Measurements from ENCODE around the gene NBPF12. TPM values are rescaled to one million over a fixed set of nuclear protein-coding genes. Genes with fewer than 3 reads are reported as not detected.
"Not testable (repeated sequence)": the region's sequence is repeated elsewhere in the genome, so short reads cannot be mapped to it uniquely, and the experiment has no call there.

The NBPF12 gene
- total and polyA plus RNA-seq, 2 donors = 5.6 to 11.8 TPM

- not testable (repeated sequence) for H3K4me1 ChIP-seq (ENCODE audit: control insufficient read depth in 2 of 2, insufficient read depth in 2 of 2, low read length in 2 of 2); H3K4me3 ChIP-seq (ENCODE audit: low read length in 2 of 2); DNase-seq (ENCODE audit: low read depth in 6 of 9, low spot score in 9 of 9); H3K27me3 ChIP-seq (ENCODE audit: control insufficient read depth in 2 of 2, insufficient read depth in 1 of 2, low read length in 1 of 2); H3K36me3 ChIP-seq (ENCODE audit: control insufficient read depth in 2 of 2, insufficient read depth in 2 of 2, low read length in 1 of 2); H3K9me3 ChIP-seq (ENCODE audit: control insufficient read depth in 2 of 2, insufficient read depth in 1 of 2, low read length in 1 of 2); H3K27ac ChIP-seq (ENCODE audit: low read depth in 1 of 2, low read length in 1 of 2)
- WGBS = 57% methylated on average over 6 of the region's 8 CpGs
Measured at GRCh38 chr1:146966351-146966750, 28.2 kb downstream of the NBPF12 start.

- not testable (repeated sequence) for H3K27ac ChIP-seq (ENCODE audit: low read depth in 1 of 2, low read length in 1 of 2); H3K36me3 ChIP-seq (ENCODE audit: control insufficient read depth in 2 of 2, insufficient read depth in 2 of 2, low read length in 1 of 2); H3K4me3 ChIP-seq (ENCODE audit: low read length in 2 of 2); H3K27me3 ChIP-seq (ENCODE audit: control insufficient read depth in 2 of 2, insufficient read depth in 1 of 2, low read length in 1 of 2); DNase-seq (ENCODE audit: low read depth in 6 of 9, low spot score in 9 of 9); H3K9me3 ChIP-seq (ENCODE audit: control insufficient read depth in 2 of 2, insufficient read depth in 1 of 2, low read length in 1 of 2); H3K4me1 ChIP-seq (ENCODE audit: control insufficient read depth in 2 of 2, insufficient read depth in 2 of 2, low read length in 2 of 2)
- WGBS = 94% methylated on average over 2 of the region's 2 CpGs
Measured at GRCh38 chr1:146970656-146971055, 32.5 kb downstream of the NBPF12 start.

GRCh38 chr1:146972681-146973080 is 34.6 kb downstream of the NBPF12 start:
- WGBS = 64% methylated on average over 3 of the region's 5 CpGs
- DNase-seq (ENCODE audit: low read depth in 6 of 9, low spot score in 9 of 9); H3K9me3 ChIP-seq (ENCODE audit: control insufficient read depth in 2 of 2, insufficient read depth in 1 of 2, low read length in 1 of 2); H3K27me3 ChIP-seq (ENCODE audit: control insufficient read depth in 2 of 2, insufficient read depth in 1 of 2, low read length in 1 of 2); H3K4me1 ChIP-seq (ENCODE audit: control insufficient read depth in 2 of 2, insufficient read depth in 2 of 2, low read length in 2 of 2); H3K4me3 ChIP-seq (ENCODE audit: low read length in 2 of 2); H3K36me3 ChIP-seq (ENCODE audit: control insufficient read depth in 2 of 2, insufficient read depth in 2 of 2, low read length in 1 of 2); H3K27ac ChIP-seq (ENCODE audit: low read depth in 1 of 2, low read length in 1 of 2): not testable (repeated sequence)

- H3K36me3 ChIP-seq (ENCODE audit: control insufficient read depth in 2 of 2, insufficient read depth in 2 of 2, low read length in 1 of 2); H3K4me3 ChIP-seq (ENCODE audit: low read length in 2 of 2); H3K27ac ChIP-seq (ENCODE audit: low read depth in 1 of 2, low read length in 1 of 2); H3K27me3 ChIP-seq (ENCODE audit: control insufficient read depth in 2 of 2, insufficient read depth in 1 of 2, low read length in 1 of 2); H3K9me3 ChIP-seq (ENCODE audit: control insufficient read depth in 2 of 2, insufficient read depth in 1 of 2, low read length in 1 of 2); DNase-seq (ENCODE audit: low read depth in 6 of 9, low spot score in 9 of 9); H3K4me1 ChIP-seq (ENCODE audit: control insufficient read depth in 2 of 2, insufficient read depth in 2 of 2, low read length in 2 of 2): not testable (repeated sequence)
- WGBS = 97% methylated on average over 4 of the region's 4 CpGs
Measured at GRCh38 chr1:146985855-146986254, 47.7 kb downstream of the NBPF12 start.

GRCh38 chr1:146986450-146986849 is 48.3 kb downstream of the NBPF12 start:
- not testable (repeated sequence) for H3K4me1 ChIP-seq (ENCODE audit: control insufficient read depth in 2 of 2, insufficient read depth in 2 of 2, low read length in 2 of 2); H3K9me3 ChIP-seq (ENCODE audit: control insufficient read depth in 2 of 2, insufficient read depth in 1 of 2, low read length in 1 of 2); H3K4me3 ChIP-seq (ENCODE audit: low read length in 2 of 2); H3K36me3 ChIP-seq (ENCODE audit: control insufficient read depth in 2 of 2, insufficient read depth in 2 of 2, low read length in 1 of 2); DNase-seq (ENCODE audit: low read depth in 6 of 9, low spot score in 9 of 9); H3K27me3 ChIP-seq (ENCODE audit: control insufficient read depth in 2 of 2, insufficient read depth in 1 of 2, low read length in 1 of 2); H3K27ac ChIP-seq (ENCODE audit: low read depth in 1 of 2, low read length in 1 of 2)
- 92% methylated on average over 2 of the region's 4 CpGs for WGBS

- not testable (repeated sequence) for DNase-seq (ENCODE audit: low read depth in 6 of 9, low spot score in 9 of 9); H3K9me3 ChIP-seq (ENCODE audit: control insufficient read depth in 2 of 2, insufficient read depth in 1 of 2, low read length in 1 of 2); H3K27me3 ChIP-seq (ENCODE audit: control insufficient read depth in 2 of 2, insufficient read depth in 1 of 2, low read length in 1 of 2); H3K36me3 ChIP-seq (ENCODE audit: control insufficient read depth in 2 of 2, insufficient read depth in 2 of 2, low read length in 1 of 2); H3K4me1 ChIP-seq (ENCODE audit: control insufficient read depth in 2 of 2, insufficient read depth in 2 of 2, low read length in 2 of 2); H3K27ac ChIP-seq (ENCODE audit: low read depth in 1 of 2, low read length in 1 of 2); H3K4me3 ChIP-seq (ENCODE audit: low read length in 2 of 2)
- over 99% methylated on average over 2 of the region's 2 CpGs for WGBS
Measured at GRCh38 chr1:146987502-146987901, 49.4 kb downstream of the NBPF12 start.

- H3K27ac ChIP-seq (ENCODE audit: low read depth in 1 of 2, low read length in 1 of 2); H3K4me3 ChIP-seq (ENCODE audit: low read length in 2 of 2); H3K9me3 ChIP-seq (ENCODE audit: control insufficient read depth in 2 of 2, insufficient read depth in 1 of 2, low read length in 1 of 2); H3K27me3 ChIP-seq (ENCODE audit: control insufficient read depth in 2 of 2, insufficient read depth in 1 of 2, low read length in 1 of 2); H3K36me3 ChIP-seq (ENCODE audit: control insufficient read depth in 2 of 2, insufficient read depth in 2 of 2, low read length in 1 of 2); H3K4me1 ChIP-seq (ENCODE audit: control insufficient read depth in 2 of 2, insufficient read depth in 2 of 2, low read length in 2 of 2): not testable (repeated sequence)
- DNase-seq (ENCODE audit: low read depth in 6 of 9, low spot score in 9 of 9) = peak in 1 of 9 donors; percentile 2
- WGBS = 98% methylated on average over 3 of the region's 3 CpGs
Measured at GRCh38 chr1:146989455-146989854, 51.3 kb downstream of the NBPF12 start.

- H3K36me3 ChIP-seq (ENCODE audit: control insufficient read depth in 2 of 2, insufficient read depth in 2 of 2, low read length in 1 of 2); H3K9me3 ChIP-seq (ENCODE audit: control insufficient read depth in 2 of 2, insufficient read depth in 1 of 2, low read length in 1 of 2); H3K4me1 ChIP-seq (ENCODE audit: control insufficient read depth in 2 of 2, insufficient read depth in 2 of 2, low read length in 2 of 2); H3K27me3 ChIP-seq (ENCODE audit: control insufficient read depth in 2 of 2, insufficient read depth in 1 of 2, low read length in 1 of 2); DNase-seq (ENCODE audit: low read depth in 6 of 9, low spot score in 9 of 9); H3K27ac ChIP-seq (ENCODE audit: low read depth in 1 of 2, low read length in 1 of 2); H3K4me3 ChIP-seq (ENCODE audit: low read length in 2 of 2): not testable (repeated sequence)
- 100% methylated on average over 1 of the region's 1 CpG for WGBS
Measured at GRCh38 chr1:147008495-147008894, 70.4 kb downstream of the NBPF12 start.

- 72% methylated on average over 4 of the region's 4 CpGs for WGBS
- H3K9me3 ChIP-seq (ENCODE audit: control insufficient read depth in 2 of 2, insufficient read depth in 1 of 2, low read length in 1 of 2); H3K27ac ChIP-seq (ENCODE audit: low read depth in 1 of 2, low read length in 1 of 2); H3K27me3 ChIP-seq (ENCODE audit: control insufficient read depth in 2 of 2, insufficient read depth in 1 of 2, low read length in 1 of 2); DNase-seq (ENCODE audit: low read depth in 6 of 9, low spot score in 9 of 9); H3K36me3 ChIP-seq (ENCODE audit: control insufficient read depth in 2 of 2, insufficient read depth in 2 of 2, low read length in 1 of 2); H3K4me3 ChIP-seq (ENCODE audit: low read length in 2 of 2); H3K4me1 ChIP-seq (ENCODE audit: control insufficient read depth in 2 of 2, insufficient read depth in 2 of 2, low read length in 2 of 2): not testable (repeated sequence)
Measured at GRCh38 chr1:147026975-147027374, 88.9 kb downstream of the NBPF12 start.

- H3K9me3 ChIP-seq (ENCODE audit: control insufficient read depth in 2 of 2, insufficient read depth in 1 of 2, low read length in 1 of 2); DNase-seq (ENCODE audit: low read depth in 6 of 9, low spot score in 9 of 9); H3K4me1 ChIP-seq (ENCODE audit: control insufficient read depth in 2 of 2, insufficient read depth in 2 of 2, low read length in 2 of 2); H3K27me3 ChIP-seq (ENCODE audit: control insufficient read depth in 2 of 2, insufficient read depth in 1 of 2, low read length in 1 of 2); H3K36me3 ChIP-seq (ENCODE audit: control insufficient read depth in 2 of 2, insufficient read depth in 2 of 2, low read length in 1 of 2); H3K4me3 ChIP-seq (ENCODE audit: low read length in 2 of 2); H3K27ac ChIP-seq (ENCODE audit: low read depth in 1 of 2, low read length in 1 of 2): not testable (repeated sequence)
- 72% methylated on average over 4 of the region's 4 CpGs for WGBS
Measured at GRCh38 chr1:147030066-147030653, 92.0 kb downstream of the NBPF12 start.
